HepG2 (cell line): ENCODE measurements around the gene CLEC2A. TPM values are rescaled to one million over a fixed set of nuclear protein-coding genes. Genes with fewer than 3 reads are reported as not detected.

Experiments
- ATAC-seq: fragments of 200-7000 bp; cut with Tn5 transposase; 3 replicates; pipeline ENCODE4 v1.9.1; 2020; ENCODE audit warnings: mild to moderate bottlenecking, moderate library complexity
- BruUV-seq: library from RNA; stranded (reverse); fragments of 400-500 nt; replicated peaks from 2 replicates; lab custom pipeline; 2021; lab: Mats Ljungman, UMichigan
- CTCF ChIA-PET: fragments of 300-600 bp; formaldehyde crosslinking; extraction: SDS; loops from one replicate; lab custom pipeline; 2021; ENCODE audit warnings: low total read pairs, inconsistent platforms, low intra/inter-chr PET ratio; lab: Yijun Ruan, JAX
- POLR2A ChIA-PET: fragments of 350-600 bp; sonication (Branson Sonifier 250); formaldehyde crosslinking; loops from one replicate; lab custom pipeline; 2020; ENCODE audit warnings: antibody characterized with exemption, inconsistent platforms; lab: Yijun Ruan, JAX
- DNase-seq: peaks from one replicate; pipeline ENCODE4 v3.0.0-alpha.2; 2015; ENCODE audit warnings: low spot score
- FAIRE-seq: peaks from 3 replicates; lab custom pipeline; 2011; peaks lifted over from hg19 to GRCh38; lab: Jason Lieb, UNC
- H2AFZ ChIP-seq: one replicate; pipeline ENCODE4 v1.6.1; 2011; ENCODE audit warnings: low read length, inconsistent platforms
- H3K27ac ChIP-seq: fragments of 300-600 bp; 3 replicates; pipeline ENCODE4 v1.8.0; 2011; ENCODE audit warnings: mixed run types, mild to moderate bottlenecking, mixed read lengths, low read length, inconsistent platforms; ENCODE audit not compliant: insufficient read depth; ENCODE audit errors: extremely low read length
- H3K27me3 ChIP-seq, 2 experiments: fragments of 200-600 bp in 1 of 2; 2 replicates in 1 of 2; 3 replicates in 1 of 2; pipeline versions ENCODE4 v1.6.0 to v1.8.0; 2011; ENCODE audit warnings: low read length in 2 of 2, mild to moderate bottlenecking in 2 of 2, moderate library complexity in 2 of 2, inconsistent platforms in 1 of 2; ENCODE audit not compliant: insufficient read depth in 2 of 2, control insufficient read depth in 1 of 2
- H3K36me3 ChIP-seq, 2 experiments: fragments of 200-600 bp in 1 of 2; replicated peaks in 1 of 2; 2 replicates in 1 of 2; 3 replicates in 1 of 2; pipeline versions ENCODE4 v1.5.1 to v1.8.0; 2011; ENCODE audit warnings: low read length in 2 of 2, inconsistent platforms in 1 of 2; ENCODE audit not compliant: insufficient read depth in 2 of 2, control insufficient read depth in 1 of 2
- H3K4me1 ChIP-seq: 2 replicates; pipeline ENCODE4 v1.5.1; 2012; ENCODE audit warnings: low read length, inconsistent platforms; ENCODE audit not compliant: insufficient read depth
- H3K4me2 ChIP-seq: 2 replicates; pipeline ENCODE4 v1.6.0; 2011; ENCODE audit warnings: low read depth, low read length, inconsistent platforms
- H3K4me3 ChIP-seq, 3 experiments: fragments of 200-600 bp in 1 of 3; sonication (generic), shearing (Covaris generic) in 1 of 3; replicated peaks in 1 of 3; 2 replicates each; pipeline ENCODE4 v1.5.1; 2011 to 2016; ENCODE audit warnings: low read length in 3 of 3, inconsistent platforms in 2 of 3, low read depth in 2 of 3, mild to moderate bottlenecking in 2 of 3, control low read depth in 1 of 3, mixed read lengths in 1 of 3; ENCODE audit not compliant: insufficient read depth in 1 of 3
- H3K79me2 ChIP-seq: one replicate; pipeline ENCODE4 v1.6.1; 2011; ENCODE audit warnings: low read length, inconsistent platforms; ENCODE audit not compliant: insufficient read depth
- H3K9ac ChIP-seq: 2 replicates; pipeline ENCODE4 v1.6.0; 2011; ENCODE audit warnings: mild to moderate bottlenecking, low read depth, low read length, inconsistent platforms; ENCODE audit not compliant: insufficient read depth
- H3K9me3 ChIP-seq: 2 replicates; pipeline ENCODE4 v1.5.1; 2012; ENCODE audit warnings: mild to moderate bottlenecking, low read length
- H4K20me1 ChIP-seq: 2 replicates; pipeline ENCODE4 v1.6.0; 2011; ENCODE audit warnings: inconsistent platforms, mild to moderate bottlenecking, low read length, moderate library complexity; ENCODE audit not compliant: insufficient read depth
- ATF7 ChIP-seq, 2 experiments: fragments of 450-650 bp in 1 of 2; sonication (generic) in 1 of 2; formaldehyde crosslinking in 1 of 2; IDR thresholded peaks; 2 replicates each; pipeline versions ENCODE4 v1.4.0 to v1.6.1; 2016 to 2020; ENCODE audit warnings: antibody characterized with exemption in 1 of 2, mild to moderate bottlenecking in 1 of 2, missing genetic modification reagents in 1 of 2
- CENPX ChIP-seq: sonication (generic); formaldehyde crosslinking; IDR thresholded peaks from 2 replicates; pipeline ENCODE4 v1.9.0; 2021; ENCODE audit warnings: mild to moderate bottlenecking, missing genetic modification reagents, moderate library complexity
- HHEX ChIP-seq: IDR thresholded peaks from 2 replicates; pipeline ENCODE4 v1.6.1; 2016; ENCODE audit warnings: control low read depth
- HOXA5 ChIP-seq: sonication (generic); formaldehyde crosslinking; IDR thresholded peaks from 2 replicates; pipeline ENCODE4 v1.4.0; 2020; ENCODE audit warnings: missing genetic modification reagents
- JUNB ChIP-seq: sonication (generic); formaldehyde crosslinking; IDR thresholded peaks from 2 replicates; pipeline ENCODE4 v1.8.0; 2022; ENCODE audit warnings: missing genetic modification reagents, mild to moderate bottlenecking, borderline replicate concordance
- KDM3A ChIP-seq: IDR thresholded peaks from 2 replicates; pipeline ENCODE4 v1.6.1; 2018; ENCODE audit warnings: low read depth, missing compliant biosample characterization
- MAFF ChIP-seq: IDR thresholded peaks from 2 replicates; pipeline ENCODE4 v1.6.1; 2011; ENCODE audit warnings: low read depth, low read length, improper control_type of control experiment
- NR1H2 ChIP-seq: sonication (generic); formaldehyde crosslinking; IDR thresholded peaks from 2 replicates; pipeline ENCODE4 v1.8.1; 2022; ENCODE audit warnings: low read depth, missing genetic modification reagents, borderline replicate concordance
- PBX3 ChIP-seq: sonication (generic); formaldehyde crosslinking; IDR thresholded peaks from 2 replicates; pipeline ENCODE4 v1.8.1; 2023; ENCODE audit warnings: missing genetic modification reagents, inconsistent platforms, borderline replicate concordance
- SALL2 ChIP-seq: sonication (generic); formaldehyde crosslinking; IDR thresholded peaks from 2 replicates; pipeline ENCODE4 v1.8.1; 2023; ENCODE audit warnings: mild to moderate bottlenecking, missing genetic modification reagents, inconsistent platforms
- SIN3B ChIP-seq: fragments of 150-350 bp; IDR thresholded peaks from 2 replicates; pipeline ENCODE4 v1.6.1; 2014; ENCODE audit warnings: low read length
- ZNF20 ChIP-seq: sonication (generic); formaldehyde crosslinking; IDR thresholded peaks from 2 replicates; pipeline ENCODE4 v1.4.0; 2020; ENCODE audit warnings: mild to moderate bottlenecking, moderate library complexity, missing genetic modification reagents
- ZNF264 ChIP-seq: sonication (generic); formaldehyde crosslinking; IDR thresholded peaks from 2 replicates; pipeline ENCODE4 v1.4.0; 2020; ENCODE audit warnings: missing genetic modification reagents
- ZNF333 ChIP-seq: sonication (generic); formaldehyde crosslinking; IDR thresholded peaks from 2 replicates; pipeline ENCODE4 v1.4.0; 2020; ENCODE audit warnings: mild to moderate bottlenecking, missing genetic modification reagents, borderline replicate concordance
- ZNF337 ChIP-seq: sonication (generic); formaldehyde crosslinking; IDR thresholded peaks from 2 replicates; pipeline ENCODE4 v1.5.1; 2020; ENCODE audit warnings: missing genetic modification reagents, low read depth, mild to moderate bottlenecking, borderline replicate concordance
- ZNF670 ChIP-seq: sonication (generic); formaldehyde crosslinking; IDR thresholded peaks from 2 replicates; pipeline ENCODE4 v1.8.0; 2022; ENCODE audit warnings: mild to moderate bottlenecking, missing genetic modification reagents, borderline replicate concordance
- ZNF724P ChIP-seq: sonication (generic); formaldehyde crosslinking; IDR thresholded peaks from 2 replicates; pipeline ENCODE4 v1.8.0; 2022; ENCODE audit warnings: missing genetic modification reagents, borderline replicate concordance
- ZNF768 ChIP-seq: sonication (generic); formaldehyde crosslinking; IDR thresholded peaks from 2 replicates; pipeline ENCODE4 v1.4.0; 2020; ENCODE audit warnings: missing genetic modification reagents
- ZSCAN20 ChIP-seq: sonication (generic); formaldehyde crosslinking; IDR thresholded peaks from 2 replicates; pipeline ENCODE4 v1.4.0; 2020; ENCODE audit warnings: missing genetic modification reagents, mild to moderate bottlenecking, borderline replicate concordance
- WGBS: methylation state at CpG from one replicate; pipeline ENCODE4 v1.1.6; 2017; ENCODE audit warnings: low lambda C conversion rate; 5-methylcytosine and 5-hydroxymethylcytosine counted together
- in situ Hi-C: cut with HindIII; loops from 2 replicates; pipeline ENCODE4 v1.10.0; 2017; ENCODE audit warnings: low pct_unique_long_range_greater_than_20kb; ENCODE audit not compliant: extremely low pct_ligation_motif_present
- intact Hi-C: fragments of 100-400 bp; cut with micrococcal nuclease; formaldehyde crosslinking; loops from one replicate; pipeline ENCODE4 v1.10.0; 2022; ENCODE audit not compliant: unreplicated experiment
- polyA plus RNA-seq, 8 experiments: library from polyadenylated mRNA; depleted of rRNA in 3 of 8; stranded (reverse) in 7 of 8; unstranded in 1 of 8; fragments of >200 nt; fragmentation: Illumina TruSeq in 4 of 8; extraction: Trizol in 4 of 8; gene quantifications; 2 replicates each; pipeline versions ENCODE4 v1.2.1 to v1.2.3, GENCODE V29; 2011 to 2016; ENCODE audit warnings: low read depth in 4 of 8, missing spikeins in 1 of 8, mixed read lengths in 1 of 8; ENCODE audit not compliant: insufficient read depth in 1 of 8
- total RNA-seq, 5 experiments: library from RNA; depleted of rRNA; stranded (reverse); fragments of >200 nt; fragmentation: Illumina TruSeq; extraction: Trizol; gene quantifications; 2 replicates each; pipeline ENCODE4 v1.2.3, GENCODE V29; 2016; ENCODE audit warnings: low read depth in 1 of 5
- TF ChIP-seq, protein P1 (sequence below): sonication (generic); formaldehyde crosslinking; IDR thresholded peaks from 2 replicates; pipeline ENCODE4; 2020; ENCODE audit warnings: missing genetic modification reagents, mild to moderate bottlenecking, borderline replicate concordance

The CLEC2A gene
- total and polyA plus RNA-seq, 2 of the 13 experiments (the other 11 are each of a cell fraction or from before 2014, with no cell fraction given): not detected

DNA sequence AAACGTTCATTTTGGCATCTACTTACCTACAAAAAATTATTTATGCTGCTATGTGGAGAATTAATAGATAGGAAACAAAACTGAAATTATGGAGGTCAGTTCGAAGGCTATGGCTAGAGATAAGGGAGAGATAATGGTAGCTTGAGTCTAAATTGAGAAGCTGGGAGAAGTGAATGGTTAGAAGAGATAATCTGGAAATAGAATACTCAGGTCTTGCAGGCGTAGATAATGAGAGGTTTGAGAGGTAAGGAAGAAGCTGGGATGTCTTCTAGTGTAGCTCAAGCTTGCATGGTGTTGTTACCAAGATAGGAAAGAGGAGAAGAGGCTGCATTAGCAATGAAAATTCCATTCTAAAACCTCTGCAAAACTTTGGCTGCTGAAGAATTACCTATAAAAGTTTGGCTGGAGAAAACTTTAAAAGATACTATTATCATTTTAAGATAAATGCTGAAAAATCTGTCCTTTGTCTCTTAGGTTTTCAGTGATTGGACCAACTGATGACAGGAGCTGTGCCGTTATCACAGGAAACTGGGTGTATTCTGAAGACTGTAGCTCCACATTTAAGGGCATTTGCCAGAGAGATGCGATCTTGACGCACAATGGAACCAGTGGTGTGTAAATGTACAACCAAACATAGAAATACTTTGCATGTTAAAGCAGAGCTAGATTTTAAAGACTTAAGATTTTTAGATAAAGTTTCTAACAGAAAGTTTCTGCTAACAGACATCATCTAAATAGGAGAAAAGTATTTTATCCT lies 36.8 kb downstream of the CLEC2A start (continued):
- no peak for TF ChIP-seq NR1H2
- no peak for TF ChIP-seq ZNF670 (CRISPR knock-in tag)

DNA sequence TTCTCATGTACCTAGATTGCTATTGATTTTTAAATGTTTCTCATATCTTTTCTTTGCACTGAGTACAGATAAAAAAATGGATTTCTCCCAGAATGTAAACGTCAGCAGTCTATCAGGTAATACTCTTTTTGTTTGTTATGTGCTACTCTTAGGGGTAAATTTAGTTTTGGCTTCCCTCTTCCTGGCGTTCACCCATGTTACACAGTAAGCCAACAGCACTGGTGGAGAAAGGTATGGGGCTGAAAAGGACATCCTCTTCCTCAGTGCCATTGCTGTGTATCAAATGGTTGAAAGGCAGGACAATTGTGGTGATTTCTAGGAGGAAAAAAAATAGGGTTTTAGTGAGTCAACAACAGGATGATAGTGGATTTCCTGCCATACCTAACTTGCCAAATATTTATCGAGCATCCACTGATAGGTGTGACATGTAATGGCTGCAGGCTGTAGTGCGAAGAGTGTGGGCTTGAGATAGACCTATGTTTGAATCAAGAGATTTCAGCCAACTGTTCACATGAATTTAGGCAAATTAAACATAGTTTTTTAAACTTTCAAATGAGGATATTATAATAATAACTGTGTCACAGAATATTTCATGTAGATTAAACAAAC lies 43.4 kb downstream of the CLEC2A start:
- no peak overlapping the region for H2AFZ ChIP-seq
- no peaks in the 10 kb centered on the region for H3K27me3 ChIP-seq
- H3K36me3 ChIP-seq: no peaks in the 10 kb centered on the region
- H3K4me2 ChIP-seq: no peak overlapping the region
- no peaks in the 10 kb centered on the region for H3K9me3 ChIP-seq
- H3K4me3 ChIP-seq: no peak overlapping the region
- intact Hi-C loops (no loop called here), in situ Hi-C loops (no loop called here)
- no peak overlapping the region for H3K9ac ChIP-seq
- H3K27ac ChIP-seq: no peak overlapping the region
- WGBS: 10% methylated on average over 4 of the region's 4 CpGs
- H4K20me1 ChIP-seq: no peaks in the 10 kb centered on the region
- BruUV-seq: no TSS peak
- no peaks in the 10 kb centered on the region for H3K4me1 ChIP-seq
- no peaks in the 10 kb centered on the region for H3K79me2 ChIP-seq
- ChIA-PET CTCF (no interaction called here), POLR2A (no interaction called here)
- ATAC-seq: no peak
- FAIRE-seq: no peak
- no peak for DNase-seq
- no peak for TF ChIP-seq ZNF20 (CRISPR knock-in tag)
- TF ChIP-seq MAFF: no peak
- no peak for TF ChIP-seq KDM3A (CRISPR knock-in tag)
- no peak for TF ChIP-seq ZNF724P (CRISPR knock-in tag)
- TF ChIP-seq HHEX (CRISPR knock-in tag): no peak
- TF ChIP-seq ZNF264 (CRISPR knock-in tag): no peak
- TF ChIP-seq PBX3 (CRISPR knock-in tag): no peak
- TF ChIP-seq, protein P1, sequence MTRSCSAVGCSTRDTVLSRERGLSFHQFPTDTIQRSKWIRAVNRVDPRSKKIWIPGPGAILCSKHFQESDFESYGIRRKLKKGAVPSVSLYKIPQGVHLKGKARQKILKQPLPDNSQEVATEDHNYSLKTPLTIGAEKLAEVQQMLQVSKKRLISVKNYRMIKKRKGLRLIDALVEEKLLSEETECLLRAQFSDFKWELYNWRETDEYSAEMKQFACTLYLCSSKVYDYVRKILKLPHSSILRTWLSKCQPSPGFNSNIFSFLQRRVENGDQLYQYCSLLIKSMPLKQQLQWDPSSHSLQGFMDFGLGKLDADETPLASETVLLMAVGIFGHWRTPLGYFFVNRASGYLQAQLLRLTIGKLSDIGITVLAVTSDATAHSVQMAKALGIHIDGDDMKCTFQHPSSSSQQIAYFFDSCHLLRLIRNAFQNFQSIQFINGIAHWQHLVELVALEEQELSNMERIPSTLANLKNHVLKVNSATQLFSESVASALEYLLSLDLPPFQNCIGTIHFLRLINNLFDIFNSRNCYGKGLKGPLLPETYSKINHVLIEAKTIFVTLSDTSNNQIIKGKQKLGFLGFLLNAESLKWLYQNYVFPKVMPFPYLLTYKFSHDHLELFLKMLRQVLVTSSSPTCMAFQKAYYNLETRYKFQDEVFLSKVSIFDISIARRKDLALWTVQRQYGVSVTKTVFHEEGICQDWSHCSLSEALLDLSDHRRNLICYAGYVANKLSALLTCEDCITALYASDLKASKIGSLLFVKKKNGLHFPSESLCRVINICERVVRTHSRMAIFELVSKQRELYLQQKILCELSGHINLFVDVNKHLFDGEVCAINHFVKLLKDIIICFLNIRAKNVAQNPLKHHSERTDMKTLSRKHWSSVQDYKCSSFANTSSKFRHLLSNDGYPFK (CRISPR knock-in tag): no peak
- TF ChIP-seq CENPX (CRISPR knock-in tag): no peak
- no peak for TF ChIP-seq ZNF333 (CRISPR knock-in tag)
- no peak for TF ChIP-seq ATF7 (IDR thresholded peaks at IDR 0.05)
- no peak for TF ChIP-seq ATF7 (CRISPR knock-in tag; IDR thresholded peaks at IDR 0.05)
- no peak for TF ChIP-seq SIN3B
- TF ChIP-seq ZNF337 (CRISPR knock-in tag): no peak
- no peak for TF ChIP-seq HOXA5 (CRISPR knock-in tag)
- no peak for TF ChIP-seq ZSCAN20 (CRISPR knock-in tag)
- TF ChIP-seq JUNB (CRISPR knock-in tag): no peak
- TF ChIP-seq SALL2 (CRISPR knock-in tag): no peak
- no peak for TF ChIP-seq ZNF768 (CRISPR knock-in tag)
